Activated CD8-positive, alpha-beta memory T cell treated with anti-CD3 and anti-CD28 coated beads, Interleukin-2, amount 50 U/mL, for 48 hours (primary cell): Measurements from ENCODE around the gene MEG3.
A peak's percentile ranks its signal among the peaks of the same experiment; 100 is the strongest.

Experiments
- DNase-seq: peaks from one replicate; pipeline ENCODE4 v3.0.0-alpha.2; 2020

The MEG3 gene

GRCh38 chr14:100899884-100900771 is 74.2 kb downstream of the MEG3 start:
- DNase-seq, result peak; percentile 32

GRCh38 chr14:100900837-100901390 is 75.0 kb downstream of the MEG3 start:
- peak; percentile 60 for DNase-seq

- peak; percentile 41 for DNase-seq
Measured at GRCh38 chr14:100901391-100902183, 75.7 kb downstream of the MEG3 start.

GRCh38 chr14:100902295-100903133 is 76.6 kb downstream of the MEG3 start:
- no peak for DNase-seq

GRCh38 chr14:100903134-100903468 is 77.2 kb downstream of the MEG3 start:
- no peak for DNase-seq

- DNase-seq, result peak; percentile 28
Measured at GRCh38 chr14:100903672-100904185, 77.8 kb downstream of the MEG3 start, which contains the start of gene RTL1. Gene RTL1, minus strand, starts transcription at chr14:100903722. Its CDS starts 18,934 bp downstream, at chr14:100884788.

- DNase-seq, result no peak
Measured at GRCh38 chr14:100904307-100905087, 78.6 kb downstream of the MEG3 start.

GRCh38 chr14:100905166-100905565 is 79.2 kb downstream of the MEG3 start:
- no peak for DNase-seq

GRCh38 chr14:100906420-100906819 is 80.5 kb downstream of the MEG3 start:
- no peak for DNase-seq

GRCh38 chr14:100907240-100907639 is 81.3 kb downstream of the MEG3 start:
- no peak for DNase-seq

- no peak for DNase-seq
Measured at GRCh38 chr14:100909439-100909838, 83.5 kb downstream of the MEG3 start.
